Astrocyte of the spinal cord (primary cell): Measurements from ENCODE around the gene GHRH.

Source experiments
- DNase-seq: peaks from one replicate; pipeline ENCODE4 v3.0.0; 2011; ENCODE audit warnings: low read depth, low spot score
- H3K4me3 ChIP-seq: 2 replicates; pipeline ENCODE4 v1.5.1; 2011; ENCODE audit warnings: low read depth, mild to moderate bottlenecking, low read length, moderate library complexity
- CTCF ChIP-seq: IDR thresholded peaks from 2 replicates; pipeline ENCODE4 v1.5.1; 2012; ENCODE audit warnings: low read depth, mild to moderate bottlenecking, low read length, inconsistent platforms
- in situ Hi-C: cut with HindIII; loops from 2 replicates; pipeline ENCODE4 v1.10.0; 2017; ENCODE audit warnings: low sequenced_read_pairs

Gene GHRH

GRCh38 chr20:37201827-37202162 is 59.8 kb downstream of the GHRH start:
- DNase-seq: no peak
- H3K4me3 ChIP-seq: no peak overlapping the region
- TF ChIP-seq CTCF: no peak
- in situ Hi-C loops: no loop called here
